HCT116 (cell line): ENCODE data around the gene MN1. TPM values are rescaled to one million over a fixed set of nuclear protein-coding genes. Genes with fewer than 3 reads are reported as not detected.

ENCODE experiments used
- ATAC-seq: fragments of 200-7000 bp; cut with Tn5 transposase; 2 replicates; pipeline ENCODE4 v1.9.1; 2020; ENCODE audit warnings: mild to moderate bottlenecking, moderate library complexity
- BruUV-seq: library from RNA; stranded (reverse); fragments of 400-500 nt; replicated peaks from 2 replicates; lab custom pipeline; 2021; lab: Mats Ljungman, UMichigan
- CTCF ChIA-PET: fragments of 300-600 bp; sonication (Branson Sonifier 250); formaldehyde crosslinking; loops from one replicate; lab custom pipeline; 2021; ENCODE audit warnings: antibody characterized with exemption; lab: Charles Lee
- POLR2A ChIA-PET: fragments of 300-600, 350-600 bp; sonication (Branson Sonifier 250); formaldehyde crosslinking; loops from one replicate; lab custom pipeline; 2021; ENCODE audit warnings: antibody characterized with exemption; lab: Charles Lee
- RAD21 ChIA-PET, 2 experiments: fragments of 300-600 bp; sonication (Branson Sonifier 250); formaldehyde crosslinking; loops; one replicate each; lab custom pipeline; 2023; ENCODE audit warnings: low total read pairs in 2 of 2; ENCODE audit not compliant: uncharacterized antibody in 2 of 2, unreplicated experiment in 2 of 2, low non-redundant PET in 1 of 2; lab: Charles Lee
- DNase-seq: peaks from one replicate; pipeline ENCODE4 v3.0.0-alpha.2; 2010; ENCODE audit warnings: low read depth, low spot score
- H2AFZ ChIP-seq: fragments of 200-600 bp; shearing (Covaris generic), sonication (generic); 2 replicates; pipeline ENCODE4 v1.6.1; 2017; ENCODE audit warnings: low read depth, mixed run types, mixed read lengths, antibody characterized with exemption, low read length; ENCODE audit not compliant: poor library complexity, severe bottlenecking
- H3K27ac ChIP-seq: 2 replicates; pipeline ENCODE4 v1.5.1; 2012; ENCODE audit warnings: low read depth, low read length
- H3K27me3 ChIP-seq: fragments of 200-600 bp; sonication (generic); 2 replicates; pipeline ENCODE4 v1.6.1; 2016; ENCODE audit warnings: mixed run types, low read length, mixed read lengths; ENCODE audit not compliant: insufficient read depth
- H3K36me3 ChIP-seq, 2 experiments: fragments of 200-500 bp in 1 of 2; fragments of 200-600 bp in 1 of 2; sonication (Bioruptor generic) in 1 of 2; sonication (generic) in 1 of 2; 2 replicates each; pipeline versions ENCODE4 v1.5.1 to v1.6.1; 2014 to 2016; ENCODE audit warnings: low read length in 2 of 2, inconsistent platforms in 1 of 2, mixed read lengths in 1 of 2, mixed run types in 1 of 2; ENCODE audit not compliant: insufficient read depth in 2 of 2, control insufficient read depth in 1 of 2
- H3K4me1 ChIP-seq, 2 experiments: fragments of 200-600 bp in 1 of 2; sonication (generic) in 1 of 2; 2 replicates each; pipeline versions ENCODE4 v1.5.1 to v1.6.1; 2012 to 2017; ENCODE audit warnings: low read length in 2 of 2, inconsistent platforms in 1 of 2, mild to moderate bottlenecking in 1 of 2, mixed read lengths in 1 of 2, mixed run types in 1 of 2, moderate library complexity in 1 of 2; ENCODE audit not compliant: insufficient read depth in 2 of 2, control insufficient read depth in 1 of 2
- H3K4me2 ChIP-seq: fragments of 200-600 bp; sonication (generic); 2 replicates; pipeline ENCODE4 v1.6.1; 2017; ENCODE audit warnings: mixed run types, low read length, mixed read lengths
- H3K4me3 ChIP-seq, 2 experiments: fragments of 200-600 bp in 1 of 2; sonication (generic) in 1 of 2; replicated peaks in 1 of 2; 2 replicates each; pipeline ENCODE4 v1.5.1; 2011 to 2016; ENCODE audit warnings: low read length in 2 of 2, control low read depth in 1 of 2, low read depth in 1 of 2, mild to moderate bottlenecking in 1 of 2, mixed read lengths in 1 of 2, mixed run types in 1 of 2
- H3K79me2 ChIP-seq: fragments of 200-600 bp; sonication (generic); 2 replicates; pipeline ENCODE4 v1.6.1; 2017; ENCODE audit warnings: mild to moderate bottlenecking, mixed run types, low read length, moderate library complexity, mixed read lengths; ENCODE audit not compliant: insufficient read depth
- H3K9ac ChIP-seq: fragments of 200-600 bp; sonication (generic); 2 replicates; pipeline ENCODE4 v1.6.1; 2016; ENCODE audit warnings: low read length, mixed read lengths
- H3K9me2 ChIP-seq: fragments of 200-600 bp; sonication (generic), shearing (Covaris generic); 2 replicates; pipeline ENCODE4 v1.6.1; 2017; ENCODE audit warnings: mixed run types, mild to moderate bottlenecking, moderate library complexity; ENCODE audit not compliant: insufficient read depth
- H3K9me3 ChIP-seq, 2 experiments: fragments of 200-500 bp in 1 of 2; fragments of 200-600 bp in 1 of 2; sonication (Bioruptor generic) in 1 of 2; sonication (generic) in 1 of 2; 2 replicates each; pipeline ENCODE4 v1.6.1; 2014 to 2017; ENCODE audit warnings: low read length in 2 of 2, mixed read lengths in 2 of 2, inconsistent platforms in 1 of 2, low read depth in 1 of 2, mild to moderate bottlenecking in 1 of 2, mixed run types in 1 of 2, moderate library complexity in 1 of 2; ENCODE audit not compliant: control insufficient read depth in 1 of 2, insufficient read depth in 1 of 2
- H4K20me1 ChIP-seq: fragments of 200-600 bp; sonication (generic), shearing (Covaris generic); 2 replicates; pipeline ENCODE4 v1.6.1; 2017; ENCODE audit warnings: mixed run types, mild to moderate bottlenecking, moderate library complexity; ENCODE audit not compliant: insufficient read depth
- CEBPB ChIP-seq: IDR thresholded peaks from 2 replicates; pipeline ENCODE4 v1.6.1; 2012; ENCODE audit warnings: low read depth
- CTCF ChIP-seq, 3 experiments: fragments of 200-600 bp in 1 of 3; sonication (generic) in 1 of 3; IDR thresholded peaks in 2 of 3; conservative IDR thresholded peaks in 1 of 3; 2 replicates each; pipeline ENCODE4 v1.5.1; 2012 to 2017; ENCODE audit warnings: low read depth in 2 of 3, low read length in 2 of 3, antibody characterized with exemption in 1 of 3, borderline replicate concordance in 1 of 3, control low read depth in 1 of 3, mild to moderate bottlenecking in 1 of 3, mixed read lengths in 1 of 3, mixed run types in 1 of 3, moderate library complexity in 1 of 3; ENCODE audit not compliant: insufficient read depth in 1 of 3
- EZH2 ChIP-seq: fragments of 200-600 bp; sonication (generic); IDR thresholded peaks from 2 replicates; pipeline ENCODE4 v1.6.1; 2017; ENCODE audit warnings: antibody characterized with exemption, mixed run types
- EZH2phosphoT487 ChIP-seq: fragments of 200-600 bp; IDR thresholded peaks from 2 replicates; pipeline ENCODE4 v1.6.1; 2018; ENCODE audit warnings: antibody characterized with exemption, borderline replicate concordance
- FOSL1 ChIP-seq: IDR thresholded peaks from 2 replicates; pipeline ENCODE4 v1.6.1; 2012; ENCODE audit warnings: low read depth
- POLR2AphosphoS5 ChIP-seq: IDR thresholded peaks from 2 replicates; pipeline ENCODE4 v1.6.1; 2011; ENCODE audit warnings: mild to moderate bottlenecking, low read depth, low read length, moderate library complexity
- RAD21 ChIP-seq: IDR thresholded peaks from 2 replicates; pipeline ENCODE4 v1.6.1; 2012; ENCODE audit warnings: low read depth, mild to moderate bottlenecking
- REST ChIP-seq: IDR thresholded peaks from 2 replicates; pipeline ENCODE4 v1.6.1; 2012; ENCODE audit warnings: low read depth
- TCF7L2 ChIP-seq: IDR thresholded peaks from 2 replicates; pipeline ENCODE4 v1.7.0; 2011; ENCODE audit warnings: borderline replicate concordance, inconsistent platforms; ENCODE audit not compliant: insufficient read depth, insufficient read length; ENCODE audit errors: extremely low read depth
- intact Hi-C: fragments of 100-400 bp; cut with micrococcal nuclease; formaldehyde crosslinking; loops from 2 replicates; pipeline ENCODE4 v1.10.0; 2022
- total RNA-seq: library from RNA; stranded (reverse); gene quantifications from one replicate; pipeline ENCODE4 v1.2.1, GENCODE V29; 2021; ENCODE audit not compliant: unreplicated experiment

The MN1 gene
- total RNA-seq, 1 experiment from 2014 or later: 2.9 TPM

GRCh38 chr22:27723158-27723557 is 78.4 kb downstream of the MN1 start:
- BruUV-seq: no TSS peak
- no peak overlapping the region for H2AFZ ChIP-seq
- no peaks in the 10 kb centered on the region for H3K36me3 ChIP-seq
- intact Hi-C loops: no loop called here
- H3K9ac ChIP-seq: no peak overlapping the region
- H3K9me2 ChIP-seq: no peaks in the 10 kb centered on the region
- TF ChIP-seq RAD21 (peak; percentile 31; the same call in 1 of the 2 replicates), CTCF (IDR thresholded peaks at IDR 0.05 in 2 of 3, conservative IDR thresholded peaks at IDR 0.05 in 1 of 3; ENCODE audit: borderline replicate concordance in 1 of 3, insufficient read depth in 1 of 3, low read depth in 2 of 3, low read length in 2 of 3) (peak in 2 of 3 experiments; percentile 13 to 47; a peak in 1 of 6 replicates), CEBPB (no peak)
- no peaks in the 10 kb centered on the region for H3K27me3 ChIP-seq
- no peaks in the 10 kb centered on the region for H3K9me3 ChIP-seq
- no peak overlapping the region for H3K4me3 ChIP-seq
- DNase-seq (no peak), ATAC-seq (no peak)
- no peaks in the 10 kb centered on the region for H4K20me1 ChIP-seq
- ChIA-PET CTCF (interaction anchor here (0.5 to 1.2 kb wide), 2 partner anchors 26 to 80 kb away, joined by 3 to 5 read pairs; no protein-coding TSS in a partner anchor), RAD21 (no interaction called here), POLR2A (no interaction called here)
- H3K4me2 ChIP-seq: no peak overlapping the region
- H3K79me2 ChIP-seq: no peaks in the 10 kb centered on the region
- no peak overlapping the region for H3K27ac ChIP-seq
- peaks cover 31 to 48% of the 10 kb centered on the region in 2 experiments for H3K4me1 ChIP-seq

- Histone ChIP-seq H3K36me3 (no peaks in the 10 kb centered on the region), H3K27ac (no peak overlapping the region), H3K9me3 (no peaks in the 10 kb centered on the region), H3K4me2 (no peak overlapping the region), H3K79me2 (no peaks in the 10 kb centered on the region), H3K27me3 (no peaks in the 10 kb centered on the region), H3K4me1 (peaks cover 28 to 41% of the 10 kb centered on the region in 2 experiments), H4K20me1 (no peaks in the 10 kb centered on the region), H3K4me3 (no peak overlapping the region), H3K9ac (no peak overlapping the region), H2AFZ (no peak overlapping the region), H3K9me2 (no peaks in the 10 kb centered on the region)
- CTCF ChIA-PET: interaction anchor here (0.6 kb wide), 2 partner anchors 15 to 70 kb away, joined by 3 to 4 read pairs; no protein-coding TSS in a partner anchor
- TF ChIP-seq REST (no peak), POLR2AphosphoS5 (no peak), FOSL1 (no peak), EZH2 (no peak), TCF7L2 (no peak), EZH2phosphoT487 (no peak)
- RAD21 ChIA-PET: interaction anchor here in 1 of 2 experiments (0.7 kb wide), 1 partner anchor 182 kb away, joined by 7 read pairs; no protein-coding TSS in a partner anchor
- DNase-seq (no peak), ATAC-seq (no peak)
- intact Hi-C loops: no loop called here
- POLR2A ChIA-PET: no interaction called here
- BruUV-seq: no TSS peak
Measured at GRCh38 chr22:27720860-27721259, 80.7 kb downstream of the MN1 start.
